Esophagus muscularis mucosa (tissue), 4 donors: ENCODE data around the gene TIGD1. TPM values are rescaled to one million over a fixed set of nuclear protein-coding genes. Genes with fewer than 3 reads are reported as not detected.

ENCODE experiments used
- DNase-seq: peaks from one replicate; pipeline ENCODE4 v3.0.0-alpha.2; 2017; ENCODE audit errors: extremely low spot score
- H3K27ac ChIP-seq, 4 donors: fragments of 200-600 bp; sonication (generic); replicated peaks in 1 of 4; 1 replicate in 3 of 4; 2 replicates in 1 of 4; pipeline ENCODE4 v1.5.1; 2016 to 2019; ENCODE audit warnings: mild to moderate bottlenecking in 1 of 4
- H3K27me3 ChIP-seq, 4 donors: fragments of 200-600 bp; sonication (generic); one replicate each; pipeline versions ENCODE4 v1.5.1 to v1.6.0; 2016 to 2019
- H3K36me3 ChIP-seq, 4 donors: fragments of 200-600 bp; sonication (generic); one replicate each; pipeline ENCODE4 v1.5.1; 2016 to 2019
- H3K4me1 ChIP-seq, 4 donors: fragments of 200-600 bp; sonication (generic); one replicate each; pipeline ENCODE4 v1.5.1; 2016 to 2019
- H3K4me3 ChIP-seq, 4 donors: fragments of 200-600 bp; sonication (generic); 1 replicate in 2 of 4; 2 replicates in 2 of 4; pipeline ENCODE4 v1.5.1; 2016 to 2019; ENCODE audit warnings: mild to moderate bottlenecking in 4 of 4, moderate library complexity in 1 of 4
- H3K9me3 ChIP-seq, 4 donors: fragments of 200-600 bp; sonication (generic); 1 replicate in 3 of 4; 2 replicates in 1 of 4; pipeline ENCODE4 v1.5.1; 2016 to 2019
- CTCF ChIP-seq, 3 experiments: fragments of 200-600 bp in 2 of 3; fragments of 450-650 bp in 1 of 3; sonication (generic) in 2 of 3; IDR thresholded peaks; one replicate each; pipeline ENCODE4 v1.5.1; 2017 to 2019; ENCODE audit warnings: antibody characterized with exemption in 3 of 3, mild to moderate bottlenecking in 2 of 3, moderate library complexity in 1 of 3
- EP300 ChIP-seq: sonication (generic); formaldehyde crosslinking; IDR thresholded peaks from one replicate; pipeline ENCODE4 v1.6.1; 2017; ENCODE audit warnings: antibody characterized with exemption
- POLR2A ChIP-seq: fragments of 450-650 bp; IDR thresholded peaks from one replicate; pipeline ENCODE4 v1.6.1; 2017; ENCODE audit warnings: antibody characterized with exemption, moderate library complexity, mild to moderate bottlenecking, low read depth
- POLR2AphosphoS5 ChIP-seq, 2 donors: sonication (generic); formaldehyde crosslinking; IDR thresholded peaks; one replicate each; pipeline ENCODE4 v1.6.1; 2017; ENCODE audit warnings: antibody characterized with exemption in 2 of 2
- WGBS: methylation state at CpG from one replicate; pipeline ENCODE4 v1.1.5; 2018; 5-methylcytosine and 5-hydroxymethylcytosine counted together
- intact Hi-C: fragments of 100-400 bp; cut with DNase I; formaldehyde crosslinking; loops from one replicate; pipeline ENCODE4 v1.15.1; 2023
- total RNA-seq, 4 donors: library from RNA; depleted of rRNA; stranded (reverse); fragments of >200 nt; gene quantifications; one replicate each; pipeline versions ENCODE4 v1.1.0 to v1.2.1, GENCODE V29; 2016

Gene TIGD1
- total RNA-seq, 4 donors from 2014 or later = 1.2 to 1.7 (median 1.6) TPM

GRCh38 chr2:232542715-232543467 is 7.5 kb downstream of the TIGD1 start:
- no peak for DNase-seq
- H3K4me3 ChIP-seq = no peak overlapping the region
- no peaks in the 10 kb centered on the region for H3K4me1 ChIP-seq
- H3K27ac ChIP-seq = no peak overlapping the region
- H3K9me3 ChIP-seq = no peaks in the 10 kb centered on the region
- WGBS = 94% methylated on average over 17 of the region's 20 CpGs
- intact Hi-C loops = no loop called here
- H3K27me3 ChIP-seq = peaks cover 0 to 35% (median 5%) of the 10 kb centered on the region in 4 donors
- no peak for TF ChIP-seq EP300
- no peak for TF ChIP-seq POLR2AphosphoS5 (IDR thresholded peaks at IDR 0.05)
- TF ChIP-seq CTCF (IDR thresholded peaks at IDR 0.05) = no peak
- TF ChIP-seq POLR2A = no peak
- H3K36me3 ChIP-seq = peaks cover 0 to 9% (median 0%) of the 10 kb centered on the region in 4 donors

- H3K27me3 ChIP-seq = peaks cover 0 to 43% (median 5%) of the 10 kb centered on the region in 4 donors
- intact Hi-C loops = no loop called here
- H3K4me3 ChIP-seq = no peak overlapping the region
- peaks cover 0 to 7% (median 0%) of the 10 kb centered on the region in 4 donors for H3K36me3 ChIP-seq
- TF ChIP-seq POLR2A (no peak), EP300 (no peak), POLR2AphosphoS5 (IDR thresholded peaks at IDR 0.05) (no peak), CTCF (IDR thresholded peaks at IDR 0.05) (no peak)
- H3K9me3 ChIP-seq = no peaks in the 10 kb centered on the region
- no peak for DNase-seq
- 65% methylated on average over 5 of the region's 9 CpGs for WGBS
- H3K27ac ChIP-seq = no peak overlapping the region
- H3K4me1 ChIP-seq = no peaks in the 10 kb centered on the region
These were observed 8.2 kb downstream of the TIGD1 start for GRCh38 chr2:232541961-232542714.

DNA sequence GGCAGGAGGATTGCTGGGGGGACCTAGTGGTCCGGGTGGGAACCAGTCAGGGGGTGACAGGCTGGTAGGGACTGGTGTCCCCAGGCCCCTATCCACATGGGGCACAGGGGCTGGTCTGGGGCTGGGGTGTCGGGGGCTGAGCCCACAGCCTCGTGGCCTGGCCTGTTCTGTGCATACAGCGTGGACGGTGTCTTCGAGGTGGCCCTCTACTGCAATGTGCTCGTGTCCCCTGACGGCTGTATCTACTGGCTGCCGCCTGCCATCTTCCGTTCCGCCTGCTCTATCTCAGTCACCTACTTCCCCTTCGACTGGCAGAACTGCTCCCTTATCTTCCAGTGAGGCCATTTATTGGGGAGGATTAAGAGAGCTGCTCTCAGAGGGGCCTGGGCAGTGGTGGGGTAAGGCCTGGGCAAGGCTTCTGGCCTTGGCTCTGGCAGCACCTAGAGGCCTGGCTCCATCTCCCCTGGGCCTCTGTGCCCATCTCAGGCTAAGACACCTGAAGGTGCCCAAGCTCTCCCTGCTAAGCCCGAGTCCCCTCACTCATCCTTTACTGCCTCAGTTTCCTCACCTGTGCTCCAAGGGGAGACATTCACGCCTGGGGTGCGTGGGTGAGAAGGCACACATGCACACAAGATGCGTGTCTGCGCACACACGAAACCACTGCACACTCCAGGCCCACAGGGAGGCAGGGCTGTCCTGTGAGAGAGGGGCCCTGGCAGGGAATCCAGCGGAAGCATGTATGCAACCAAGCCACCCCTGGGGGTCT is 9.0 kb downstream of the TIGD1 start:
- H3K4me3 ChIP-seq = no peak overlapping the region
- no peaks in the 10 kb centered on the region for H3K4me1 ChIP-seq
- DNase-seq = no peak
- no peak overlapping the region for H3K27ac ChIP-seq
- intact Hi-C loops = no loop called here
- WGBS = 67% methylated on average over 18 of the region's 19 CpGs
- peaks cover 0 to 3% (median 2%) of the 10 kb centered on the region in 4 donors for H3K9me3 ChIP-seq
- TF ChIP-seq CTCF (IDR thresholded peaks at IDR 0.05) (no peak), EP300 (no peak), POLR2AphosphoS5 (IDR thresholded peaks at IDR 0.05) (no peak), POLR2A (no peak)
- H3K36me3 ChIP-seq = no peaks in the 10 kb centered on the region
- peaks cover 0 to 50% (median 8%) of the 10 kb centered on the region in 4 donors for H3K27me3 ChIP-seq

DNA sequence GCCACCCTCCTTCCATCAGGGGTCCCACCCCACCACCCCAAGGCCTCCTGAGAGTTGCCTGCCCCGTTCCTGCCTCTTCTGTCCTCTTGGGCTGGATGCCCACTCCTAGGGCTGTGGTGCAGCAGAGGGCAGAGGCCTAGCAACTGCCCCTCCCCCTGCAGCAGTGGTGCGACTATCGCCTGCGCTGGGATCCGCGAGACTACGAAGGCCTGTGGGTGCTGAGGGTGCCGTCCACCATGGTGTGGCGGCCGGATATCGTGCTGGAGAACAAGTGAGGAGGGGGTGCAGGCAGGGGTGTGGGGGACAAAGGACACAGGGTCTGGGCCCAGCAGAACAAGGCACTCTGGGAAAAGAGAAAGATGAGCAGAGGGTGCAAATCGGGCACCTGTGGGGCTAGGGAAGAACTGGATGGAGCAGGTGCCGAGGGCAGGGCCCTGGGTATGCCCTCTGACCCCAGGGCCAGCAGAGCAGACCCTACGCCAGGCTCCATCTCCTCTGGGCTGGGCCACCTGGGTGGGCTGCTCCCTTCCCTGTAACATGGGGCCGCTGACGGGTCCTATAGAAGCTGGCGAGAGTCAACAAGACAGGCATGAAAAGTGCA is 9.8 kb downstream of the TIGD1 start:
- intact Hi-C loops = no loop called here
- Histone ChIP-seq H3K4me3 (no peak overlapping the region), H3K9me3 (peaks cover 0 to 8% (median 7%) of the 10 kb centered on the region in 4 donors), H3K27me3 (peaks cover 0 to 59% (median 8%) of the 10 kb centered on the region in 4 donors), H3K27ac (no peak overlapping the region), H3K4me1 (no peaks in the 10 kb centered on the region), H3K36me3 (no peaks in the 10 kb centered on the region)
- TF ChIP-seq EP300 = no peak
- DNase-seq = no peak
- 88% methylated on average over 17 of the region's 17 CpGs for WGBS
